ENCODE results near the gene ANGPTL7. TPM values are rescaled to one million over a fixed set of nuclear protein-coding genes. Genes with fewer than 3 reads are reported as not detected.

Gene ANGPTL7
- polyA plus RNA-seq, 2 of the 4 experiments (the other 2 are of a cell fraction) = not detected

GRCh38 chr1:11144570-11145256 lies 44.4 kb upstream of the ANGPTL7 start:
- ChIA-PET CTCF (interaction anchor here (0.7 to 1.6 kb wide), 2 partner anchors 23 to 66 kb away, joined by 3 read pairs; no protein-coding TSS in a partner anchor), POLR2A (no interaction called here)
- TF ChIP-seq GATA3 (IDR thresholded peaks at IDR 0.05; ENCODE audit: borderline replicate concordance) (no peak), BCL3 (IDR thresholded peaks at IDR 0.05) (no peak), HEYL (CRISPR knock-in tag; IDR thresholded peaks at IDR 0.05) (no peak), RFX5 (IDR thresholded peaks at IDR 0.05) (no peak), POLR2AphosphoS2 (conservative IDR thresholded peaks at IDR 0.05; ENCODE audit: low read length) (no peak), ESRRA (IDR thresholded peaks at IDR 0.05; ENCODE audit: borderline replicate concordance, low read length) (no peak), MYC (IDR thresholded peaks at IDR 0.05; ENCODE audit: borderline replicate concordance, low read length) (no peak), PHF8 (IDR thresholded peaks at IDR 0.05; ENCODE audit: borderline replicate concordance, low read depth) (no peak), RAD21 (conservative IDR thresholded peaks at IDR 0.05 in 1 of 2, IDR thresholded peaks at IDR 0.05 in 1 of 2) (no peak), EHF (CRISPR knock-in tag; IDR thresholded peaks at IDR 0.05) (no peak), CEBPB (IDR thresholded peaks at IDR 0.05) (no peak), CHD2 (IDR thresholded peaks at IDR 0.05; ENCODE audit: low read length, partially characterized antibody) (no peak), HDAC2 (IDR thresholded peaks at IDR 0.05) (no peak)
- no peaks in the 10 kb centered on the region for H3K9me3 ChIP-seq
- no peak overlapping the region for H3K4me3 ChIP-seq
- FAIRE-seq = no peak
- no peaks in the 10 kb centered on the region for H3K4me1 ChIP-seq
- 81% methylated on average over 12 of the region's 12 CpGs for WGBS (ENCODE audit: missing lambda C conversion rate)
- H3K4me2 ChIP-seq = no peak overlapping the region
- no peak for ATAC-seq
- no peak for DNase-seq (ENCODE audit: low read depth in 1 of 2, low spot score in 1 of 2)
- no peak overlapping the region for H3K27ac ChIP-seq

GRCh38 chr1:11145741-11146140 lies 43.4 kb upstream of the ANGPTL7 start:
- Histone ChIP-seq H3K4me2 (no peak overlapping the region), H3K27ac (no peak overlapping the region), H3K4me1 (no peaks in the 10 kb centered on the region), H3K9me3 (no peaks in the 10 kb centered on the region), H3K4me3 (no peak overlapping the region)
- no peak for TF ChIP-seq CHD2 (IDR thresholded peaks at IDR 0.05; ENCODE audit: low read length, partially characterized antibody)
- TF ChIP-seq RARB (CRISPR knock-in tag; IDR thresholded peaks at IDR 0.05) = no peak
- TF ChIP-seq CEBPB (IDR thresholded peaks at IDR 0.05) = no peak
- no peak for TF ChIP-seq PHF8 (IDR thresholded peaks at IDR 0.05; ENCODE audit: borderline replicate concordance, low read depth)
- TF ChIP-seq PBX3 (IDR thresholded peaks at IDR 0.05) = no peak
- no peak for TF ChIP-seq SREBF2 (IDR thresholded peaks at IDR 0.05)
- no peak for TF ChIP-seq MYC (IDR thresholded peaks at IDR 0.05; ENCODE audit: borderline replicate concordance, low read length)
- no peak for TF ChIP-seq HES2 (IDR thresholded peaks at IDR 0.05)
- TF ChIP-seq RNF2 (IDR thresholded peaks at IDR 0.05; ENCODE audit: borderline replicate concordance, low read depth) = no peak
- no peak for TF ChIP-seq POLR2A (IDR thresholded peaks at IDR 0.05; ENCODE audit: low read length)
- no peak for ATAC-seq
- DNase-seq (ENCODE audit: low read depth in 1 of 2, low spot score in 1 of 2) = no peak
- 92% methylated on average over 6 of the region's 6 CpGs for WGBS (ENCODE audit: missing lambda C conversion rate)
- no peak for FAIRE-seq
- POLR2A ChIA-PET = no interaction called here
- CTCF ChIA-PET = interaction anchor here (0.8 to 2.4 kb wide), 2 partner anchors 16 to 108 kb away, joined by 3 to 6 read pairs; no protein-coding TSS in a partner anchor

GRCh38 chr1:11147197-11147770 lies 41.9 kb upstream of the ANGPTL7 start:
- Histone ChIP-seq H3K9me3 (no peaks in the 10 kb centered on the region), H3K4me1 (no peaks in the 10 kb centered on the region), H3K4me3 (no peak overlapping the region), H3K27ac (no peak overlapping the region), H3K4me2 (no peak overlapping the region)
- ChIA-PET POLR2A (no interaction called here), CTCF (interaction anchor here (1.1 to 2.4 kb wide), 2 partner anchors 109 to 495 kb away, joined by 3 to 6 read pairs; no protein-coding TSS in a partner anchor)
- WGBS (ENCODE audit: missing lambda C conversion rate) = 63% methylated on average over 4 of the region's 4 CpGs
- DNase-seq (ENCODE audit: low read depth in 1 of 2, low spot score in 1 of 2) (no peak), FAIRE-seq (no peak), ATAC-seq (no peak)
- TF ChIP-seq SMC3 (IDR thresholded peaks at IDR 0.05) = no peak
- TF ChIP-seq NFE2L2 (conservative IDR thresholded peaks at IDR 0.05; ENCODE audit: low read length) = no peak
- TF ChIP-seq ELK1 (IDR thresholded peaks at IDR 0.05; ENCODE audit: low read depth, low read length) = no peak
- no peak for TF ChIP-seq HDAC2 (IDR thresholded peaks at IDR 0.05)
- no peak for TF ChIP-seq RNF2 (IDR thresholded peaks at IDR 0.05; ENCODE audit: borderline replicate concordance, low read depth)
- no peak for TF ChIP-seq EHMT2 (IDR thresholded peaks at IDR 0.05; ENCODE audit: low read depth)
- TF ChIP-seq E2F6 (IDR thresholded peaks at IDR 0.05; ENCODE audit: borderline replicate concordance, low read depth) = no peak
- TF ChIP-seq TP53 (CRISPR knock-in tag; IDR thresholded peaks at IDR 0.05) = no peak
- no peak for TF ChIP-seq FOSL2 (IDR thresholded peaks at IDR 0.05)
- TF ChIP-seq FOSL2 (CRISPR knock-in tag; IDR thresholded peaks at IDR 0.05) = no peak
- TF ChIP-seq HOXB13 (CRISPR knock-in tag; IDR thresholded peaks at IDR 0.05; ENCODE audit: low read depth) = no peak
- no peak for TF ChIP-seq POLR2A (IDR thresholded peaks at IDR 0.05; ENCODE audit: low read length)
- TF ChIP-seq EP300 (IDR thresholded peaks at IDR 0.05) = no peak
- TF ChIP-seq CBX2 (IDR thresholded peaks at IDR 0.05; ENCODE audit: borderline replicate concordance, low read depth) = no peak
- no peak for TF ChIP-seq ZNF302 (CRISPR knock-in tag; IDR thresholded peaks at IDR 0.05)

All from A549 (cell line).